Peyer's patch (tissue), 4 donors: ENCODE measurements around the gene NFKBIE.
"Not testable (repeated sequence)": the region's sequence is repeated elsewhere in the genome, so short reads cannot be mapped to it uniquely, and the experiment has no call there.

Source experiments
- POLR2A ChIP-seq, 2 donors: fragments of 450-650 bp; IDR thresholded peaks; one replicate each; pipeline ENCODE4 v1.5.1; 2017; ENCODE audit warnings: antibody characterized with exemption in 2 of 2, mild to moderate bottlenecking in 2 of 2, moderate library complexity in 2 of 2
- TF ChIP-seq, protein P1 (sequence below), 6 experiments: fragments of 450-650 bp in 4 of 6; fragments of 200-600 bp in 2 of 6; sonication (generic) in 1 of 6; IDR thresholded peaks; one replicate each; pipeline ENCODE4 v1.5.1; 2017 to 2019; ENCODE audit warnings: antibody characterized with exemption in 6 of 6, mild to moderate bottlenecking in 3 of 6, moderate library complexity in 1 of 6

DNA sequence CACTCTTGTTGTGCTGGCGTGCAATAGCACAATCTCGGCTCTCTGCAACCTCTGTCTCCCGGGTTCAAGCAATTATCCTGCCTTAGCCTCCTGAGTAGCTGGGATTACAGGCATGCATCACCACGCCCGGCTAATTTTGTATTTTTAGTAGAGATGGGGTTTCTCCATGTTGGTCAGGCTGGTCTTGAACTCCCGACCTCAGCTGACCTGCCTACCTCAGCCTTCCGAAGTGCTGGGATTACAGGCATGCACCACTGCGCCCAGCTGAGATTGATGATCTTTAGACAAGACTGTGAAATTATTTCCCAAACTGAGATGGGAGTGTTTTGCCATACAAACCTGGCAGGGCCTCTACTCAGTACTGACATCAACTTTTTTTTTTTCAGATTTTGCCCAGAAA is 49.3 kb upstream of the NFKBIE start:
- TF ChIP-seq, protein P1, sequence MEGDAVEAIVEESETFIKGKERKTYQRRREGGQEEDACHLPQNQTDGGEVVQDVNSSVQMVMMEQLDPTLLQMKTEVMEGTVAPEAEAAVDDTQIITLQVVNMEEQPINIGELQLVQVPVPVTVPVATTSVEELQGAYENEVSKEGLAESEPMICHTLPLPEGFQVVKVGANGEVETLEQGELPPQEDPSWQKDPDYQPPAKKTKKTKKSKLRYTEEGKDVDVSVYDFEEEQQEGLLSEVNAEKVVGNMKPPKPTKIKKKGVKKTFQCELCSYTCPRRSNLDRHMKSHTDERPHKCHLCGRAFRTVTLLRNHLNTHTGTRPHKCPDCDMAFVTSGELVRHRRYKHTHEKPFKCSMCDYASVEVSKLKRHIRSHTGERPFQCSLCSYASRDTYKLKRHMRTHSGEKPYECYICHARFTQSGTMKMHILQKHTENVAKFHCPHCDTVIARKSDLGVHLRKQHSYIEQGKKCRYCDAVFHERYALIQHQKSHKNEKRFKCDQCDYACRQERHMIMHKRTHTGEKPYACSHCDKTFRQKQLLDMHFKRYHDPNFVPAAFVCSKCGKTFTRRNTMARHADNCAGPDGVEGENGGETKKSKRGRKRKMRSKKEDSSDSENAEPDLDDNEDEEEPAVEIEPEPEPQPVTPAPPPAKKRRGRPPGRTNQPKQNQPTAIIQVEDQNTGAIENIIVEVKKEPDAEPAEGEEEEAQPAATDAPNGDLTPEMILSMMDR (IDR thresholded peaks at IDR 0.05), result not testable (repeated sequence)
- not testable (repeated sequence) for TF ChIP-seq POLR2A (IDR thresholded peaks at IDR 0.05)
